GOT3 (cell line): ENCODE results near the gene SUPV3L1.

Source experiments
- DNase-seq: peaks from one replicate; lab custom pipeline; 2025; ENCODE audit warnings: mixed read lengths; lab: John Stamatoyannopoulos, UW

The SUPV3L1 gene

GRCh38 chr10:69202332-69202731 is 22.3 kb downstream of the SUPV3L1 start:
- no peak for DNase-seq

- DNase-seq: no peak
Measured at GRCh38 chr10:69208761-69209160, 28.7 kb downstream of the SUPV3L1 start.

DNA sequence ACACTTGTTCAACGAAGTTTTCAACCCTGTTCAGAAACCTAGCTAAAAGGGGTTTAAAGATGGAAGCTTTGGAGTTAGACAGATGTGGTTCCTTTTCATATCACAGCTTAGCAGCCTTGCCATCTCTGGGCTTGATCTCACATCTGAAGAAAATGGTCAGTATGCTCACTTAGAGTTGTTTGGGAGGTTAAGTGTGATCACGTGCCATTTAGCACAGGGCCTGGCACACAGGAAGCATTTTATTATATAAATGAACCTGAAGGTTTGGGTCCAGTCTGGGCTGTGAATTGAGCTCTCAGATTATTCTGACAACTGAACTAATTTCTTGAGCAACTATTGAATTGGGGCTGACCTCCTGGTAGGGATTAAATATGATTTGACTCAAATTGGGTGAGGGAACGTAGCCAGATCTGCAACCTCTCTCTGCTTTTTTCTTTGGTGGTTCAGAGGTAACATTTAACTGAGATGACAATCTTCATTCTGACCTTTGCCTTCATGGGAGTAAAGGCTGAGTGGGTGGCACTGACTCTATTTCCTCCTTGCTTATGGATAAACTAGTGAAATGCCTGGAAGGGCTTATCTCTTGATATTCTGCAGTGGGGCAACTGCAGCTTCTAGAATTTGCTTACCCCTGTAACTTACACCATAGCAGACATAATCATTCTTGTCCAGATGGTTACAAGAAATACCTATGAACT is 29.9 kb downstream of the SUPV3L1 start:
- no peak for DNase-seq

DNA sequence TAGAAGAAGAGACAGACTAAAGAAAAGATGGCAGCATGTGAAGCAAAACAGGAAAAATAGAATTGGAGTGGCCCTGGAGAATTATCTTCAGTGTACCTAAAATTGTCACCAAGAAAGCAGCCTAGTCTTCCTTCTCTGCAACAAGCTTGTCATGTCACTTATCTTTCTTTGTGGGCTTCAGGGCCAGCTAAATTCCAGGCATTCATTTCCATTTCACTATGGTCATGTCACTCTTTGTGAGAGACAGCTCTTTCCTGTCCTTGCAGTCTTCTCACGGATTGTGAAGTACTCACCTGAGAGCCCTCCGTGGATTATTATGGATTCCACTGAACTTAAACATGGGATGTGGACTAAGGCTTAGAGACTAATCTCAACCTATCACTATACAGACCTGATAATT is 31.1 kb downstream of the SUPV3L1 start:
- no peak for DNase-seq

DNA sequence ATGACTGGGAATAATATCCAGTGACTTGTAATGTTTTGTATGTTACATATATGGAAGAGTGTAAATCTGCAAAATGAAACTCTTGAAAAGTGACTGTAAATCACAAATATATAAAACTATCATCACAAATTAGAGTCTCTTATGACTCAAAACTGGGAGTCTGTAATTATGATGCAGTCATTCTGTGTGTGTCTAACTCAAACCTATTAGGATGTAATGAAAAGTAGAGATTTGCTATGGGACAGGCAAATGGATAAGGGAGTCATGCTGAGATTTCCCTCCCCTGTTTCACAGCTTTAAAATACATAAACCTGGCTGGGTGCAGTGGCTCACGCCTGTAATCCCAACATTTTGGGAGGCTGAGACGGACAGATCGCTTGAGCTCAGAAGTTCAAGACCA is 31.5 kb downstream of the SUPV3L1 start:
- no peak for DNase-seq

- no peak for DNase-seq
Measured at GRCh38 chr10:69213591-69214311, 33.7 kb downstream of the SUPV3L1 start.

- DNase-seq: no peak
Measured at GRCh38 chr10:69214666-69215131, 34.7 kb downstream of the SUPV3L1 start.

DNA sequence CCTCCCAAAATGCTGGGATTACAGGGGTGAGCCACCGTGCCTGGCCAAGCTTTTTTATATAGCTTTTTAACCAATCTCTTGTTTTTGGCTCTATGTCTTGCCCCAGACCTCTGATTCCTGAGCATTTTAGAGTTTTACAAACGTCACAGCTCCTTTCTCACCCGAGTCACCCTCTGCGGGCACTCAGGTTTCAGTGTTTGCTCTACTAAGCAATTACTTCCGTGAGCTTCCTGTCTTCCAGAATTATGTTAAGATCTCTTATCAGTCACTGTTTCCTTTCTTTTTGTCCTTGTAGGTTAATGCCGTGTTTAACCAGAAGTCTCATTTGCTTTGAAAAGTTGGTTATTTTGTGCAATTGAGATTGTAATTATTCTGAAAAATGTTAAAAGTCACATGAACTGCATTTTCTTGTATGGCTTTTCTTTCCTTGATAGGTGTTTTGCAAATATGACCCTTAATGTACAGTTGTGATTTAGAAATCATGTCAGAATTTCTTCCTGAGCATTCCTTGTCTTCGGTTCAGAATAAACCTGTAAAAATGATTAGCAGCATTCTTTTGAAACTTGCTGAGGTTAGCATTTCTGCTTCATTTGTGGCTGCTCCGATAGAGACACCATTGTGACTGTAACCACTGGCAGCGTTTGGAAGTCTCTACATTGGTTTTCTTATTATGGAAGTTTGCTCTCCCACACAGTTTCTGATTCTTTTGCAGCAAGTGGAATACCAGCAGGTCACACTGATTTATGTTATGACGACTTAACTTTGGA is 35.6 kb downstream of the SUPV3L1 start:
- no peak for DNase-seq

DNA sequence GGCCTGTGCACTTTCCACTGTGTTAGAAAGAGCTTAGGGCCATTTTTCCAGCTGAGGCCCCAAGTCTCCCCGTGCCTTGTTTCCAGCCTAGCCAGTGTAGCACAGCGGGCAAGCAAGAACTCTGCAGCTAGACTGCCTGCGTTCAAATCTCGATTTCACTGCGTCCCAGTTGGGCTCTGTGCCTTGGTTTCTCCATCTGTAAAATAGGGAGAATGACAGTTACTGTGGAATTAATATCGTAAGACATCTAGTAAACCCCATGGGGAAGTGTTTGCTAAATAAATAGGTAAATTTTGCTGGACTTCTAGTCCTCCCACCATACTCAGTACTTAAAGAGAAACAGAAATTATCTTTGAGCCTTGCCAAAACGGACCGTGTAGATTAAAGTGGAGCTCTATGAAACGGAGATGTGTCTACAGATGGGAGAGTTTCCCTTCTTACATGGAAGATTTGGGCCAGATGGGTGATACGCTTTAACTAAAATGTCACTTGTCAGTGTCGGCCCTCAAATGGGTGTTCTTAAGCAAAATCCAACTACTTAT is 36.6 kb downstream of the SUPV3L1 start:
- DNase-seq: no peak

GRCh38 chr10:69217119-69217754 is 37.2 kb downstream of the SUPV3L1 start:
- no peak for DNase-seq

- no peak for DNase-seq
Measured at GRCh38 chr10:69218831-69219230, 38.8 kb downstream of the SUPV3L1 start.

DNA sequence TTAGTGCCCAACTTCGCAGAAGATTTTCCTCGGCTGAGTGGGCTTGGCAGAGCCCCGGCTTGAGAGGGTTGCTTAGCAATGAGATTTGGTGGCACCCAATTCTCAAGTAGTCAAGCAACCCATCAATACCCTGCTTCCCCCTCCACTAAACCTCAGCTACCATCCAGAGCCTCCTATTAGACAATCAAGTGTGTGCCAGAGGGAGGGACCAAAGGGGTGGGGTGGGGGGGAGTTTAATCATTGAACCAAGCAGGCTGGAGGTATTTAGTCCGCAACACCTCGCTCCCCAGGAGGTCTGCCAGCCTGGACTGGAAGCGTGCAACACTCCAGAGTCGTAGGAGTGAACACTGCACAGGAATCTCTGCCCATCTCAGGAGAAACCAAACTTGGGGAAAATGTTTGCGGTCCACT is 40.0 kb downstream of the SUPV3L1 start, which contains the start of gene HKDC1:
TSS of gene HKDC1 (plus strand) at position 292 of the 411 bp plus-strand sequence. CDS start at position 396, 104 bp downstream.
- DNase-seq: no peak

- no peak for DNase-seq
Measured at GRCh38 chr10:69220507-69220906, 40.5 kb downstream of the SUPV3L1 start.

- no peak for DNase-seq
Measured at GRCh38 chr10:69222157-69223027, 42.4 kb downstream of the SUPV3L1 start.

- DNase-seq: no peak
Measured at GRCh38 chr10:69223028-69223342, 43.0 kb downstream of the SUPV3L1 start.

DNA sequence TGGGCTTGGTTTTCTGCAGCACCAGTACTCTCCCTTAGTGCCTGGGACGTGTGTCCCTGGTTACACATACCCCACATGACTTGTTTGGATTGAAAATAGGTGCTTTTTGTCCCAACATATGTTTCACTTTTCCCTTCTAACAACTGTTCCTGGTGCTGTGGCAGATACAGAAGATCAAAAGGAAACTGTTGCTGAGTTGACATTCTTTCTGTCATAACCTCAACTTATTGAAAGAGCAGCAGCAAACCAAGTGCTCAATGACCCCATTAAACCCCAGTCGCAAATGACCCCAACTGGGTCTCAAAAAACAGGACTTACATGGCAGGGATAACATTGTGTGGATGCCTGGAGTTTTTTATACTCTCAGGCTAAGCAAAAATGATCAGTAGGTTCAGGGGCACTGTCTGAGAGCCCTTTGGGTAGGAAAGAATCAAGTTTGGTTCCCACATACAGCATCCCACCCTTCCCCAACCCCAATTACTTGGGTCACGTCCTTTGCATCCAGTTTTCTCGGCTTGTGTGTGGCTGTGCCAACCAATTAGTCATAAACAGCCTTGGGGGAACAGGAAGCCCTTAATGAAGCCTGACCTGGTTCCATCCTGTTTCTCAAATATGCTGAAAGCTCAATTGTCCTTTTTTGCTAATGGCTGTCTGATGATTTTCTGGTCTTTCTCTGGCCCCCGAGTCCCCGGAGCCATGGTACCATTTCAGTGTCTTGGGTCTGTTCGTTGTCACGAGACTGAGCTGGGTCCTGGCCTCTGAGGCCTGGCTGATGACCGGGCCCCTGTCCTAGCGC is 45.0 kb downstream of the SUPV3L1 start:
- DNase-seq: no peak

GRCh38 chr10:69225681-69226080 is 45.6 kb downstream of the SUPV3L1 start:
- DNase-seq: no peak

DNA sequence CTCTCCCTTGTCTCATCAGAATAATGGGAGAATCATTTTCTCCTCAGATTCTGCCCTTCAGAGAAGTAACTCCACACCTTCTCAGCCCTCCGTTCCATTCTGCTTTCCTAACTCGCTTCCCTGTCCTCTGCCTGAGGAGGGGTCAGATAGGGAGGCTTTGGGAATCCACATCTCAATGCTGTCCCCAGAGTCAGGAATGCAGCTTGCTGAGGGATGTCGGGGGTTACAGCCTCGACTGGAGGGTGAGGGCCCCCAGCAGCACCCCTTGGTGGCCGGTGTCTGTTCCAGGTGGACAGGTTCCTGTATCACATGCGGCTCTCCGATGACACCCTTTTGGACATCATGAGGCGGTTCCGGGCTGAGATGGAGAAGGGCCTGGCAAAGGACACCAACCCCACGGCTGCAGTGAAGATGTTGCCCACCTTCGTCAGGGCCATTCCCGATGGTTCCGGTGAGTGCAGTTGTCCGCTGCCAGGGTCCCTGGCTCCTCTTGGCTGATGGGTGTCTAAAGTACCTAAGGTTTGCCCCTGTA is 47.0 kb downstream of the SUPV3L1 start:
- no peak for DNase-seq

GRCh38 chr10:69228151-69228550 is 48.1 kb downstream of the SUPV3L1 start:
- no peak for DNase-seq

GRCh38 chr10:69229616-69229916 is 49.5 kb downstream of the SUPV3L1 start:
- DNase-seq: no peak
